Lung (tissue), 12 donors: ENCODE data around the gene NRK. TPM values are rescaled to one million over a fixed set of nuclear protein-coding genes. Genes with fewer than 3 reads are reported as not detected.

ENCODE experiments used
- ATAC-seq: fragments of 200-7000 bp; cut with Tn5 transposase; one replicate; pipeline ENCODE4 v1.9.1; 2020; ENCODE audit warnings: moderate number of reproducible peaks; ENCODE audit not compliant: insufficient read depth, low FRiP score
- DNase-seq, 3 donors: peaks; one replicate each; pipeline ENCODE4 v3.0.0-alpha.2; 2013 to 2017
- H3K27ac ChIP-seq, 2 donors: one replicate each; pipeline ENCODE4 v1.5.1; 2013; ENCODE audit warnings: mild to moderate bottlenecking in 2 of 2, moderate library complexity in 2 of 2, control low read depth in 1 of 2, inconsistent platforms in 1 of 2, low read depth in 1 of 2, low read length in 1 of 2
- H3K27me3 ChIP-seq, 3 donors: one replicate each; pipeline ENCODE4 v1.5.1; 2013; ENCODE audit warnings: low read length in 2 of 3; ENCODE audit not compliant: control insufficient read depth in 3 of 3, insufficient read depth in 3 of 3
- H3K36me3 ChIP-seq, 4 donors: one replicate each; pipeline ENCODE4 v1.5.1; 2013; ENCODE audit warnings: low read length in 4 of 4, mild to moderate bottlenecking in 1 of 4, moderate library complexity in 1 of 4; ENCODE audit not compliant: control insufficient read depth in 4 of 4, insufficient read depth in 4 of 4
- H3K4me1 ChIP-seq, 5 donors: one replicate each; pipeline ENCODE4 v1.5.1; 2013; ENCODE audit warnings: low read length in 5 of 5, mild to moderate bottlenecking in 2 of 5, moderate library complexity in 1 of 5; ENCODE audit not compliant: control insufficient read depth in 5 of 5, insufficient read depth in 5 of 5
- H3K4me3 ChIP-seq: one replicate; pipeline ENCODE4 v1.5.1; 2013; ENCODE audit warnings: mild to moderate bottlenecking, control low read depth, moderate library complexity
- H3K9ac ChIP-seq, 2 donors: one replicate each; pipeline ENCODE4 v1.5.1; 2013; ENCODE audit warnings: low read length in 2 of 2, control low read depth in 1 of 2; ENCODE audit not compliant: insufficient read depth in 1 of 2
- H3K9me3 ChIP-seq, 4 donors: one replicate each; pipeline ENCODE4 v1.5.1; 2013; ENCODE audit warnings: low read length in 3 of 4, mild to moderate bottlenecking in 1 of 4, moderate library complexity in 1 of 4; ENCODE audit not compliant: control insufficient read depth in 4 of 4, insufficient read depth in 3 of 4
- WGBS, 2 donors: extraction: QIAGEN DNeasy Blood & Tissue Kit; methylation state at CpG; one replicate each; pipeline ENCODE4 v1.1.7; 2013; 5-methylcytosine and 5-hydroxymethylcytosine counted together
- polyA plus RNA-seq, 2 donors: library from polyadenylated mRNA; stranded (reverse); fragments of 200-250 nt; gene quantifications; one replicate each; pipeline ENCODE4 v1.2.1, GENCODE V29; 2013
- total RNA-seq, 2 donors: library from RNA; depleted of rRNA in 1 of 2; stranded (reverse); fragments of >200 nt in 1 of 2; gene quantifications; one replicate each; pipeline ENCODE4 v1.2.1, GENCODE V29; 2014 to 2021
- TF ChIP-seq, protein P1 (sequence below): IDR thresholded peaks from 2 replicates; pipeline ENCODE4 v1.5.1; 2012; ENCODE audit warnings: mild to moderate bottlenecking; ENCODE audit errors: control extremely low read depth, extremely low read depth
- donor health status: control.
- donor health status: control.
- donor health status: Bipolar disorder and iron deficiency.
- donor health status: healthy.
- donor health status: DM: yes; HTN: yes; CAD: no.

NRK gene
- total and polyA plus RNA-seq, 4 donors, result 0.12 to 12.2 (median 0.23) TPM

GRCh38 chrX:105820247-105820646 lies 2.1 kb upstream of the NRK start:
- no peak overlapping the region for H3K9ac ChIP-seq
- no peak for ATAC-seq
- 35 to 38% methylated on average over 6 to 7 of the region's 7 CpGs for WGBS, 2 donors
- no peaks in the 10 kb centered on the region for H3K4me1 ChIP-seq
- H3K27ac ChIP-seq, result no peak overlapping the region
- no peaks in the 10 kb centered on the region for H3K36me3 ChIP-seq
- H3K4me3 ChIP-seq, result no peak overlapping the region
- DNase-seq, result no peak
- peaks cover 13 to 67% (median 35%) of the 10 kb centered on the region in 3 donors for H3K27me3 ChIP-seq
- H3K9me3 ChIP-seq, result peaks cover 0 to 10% (median 0%) of the 10 kb centered on the region in 4 donors
- TF ChIP-seq, protein P1, sequence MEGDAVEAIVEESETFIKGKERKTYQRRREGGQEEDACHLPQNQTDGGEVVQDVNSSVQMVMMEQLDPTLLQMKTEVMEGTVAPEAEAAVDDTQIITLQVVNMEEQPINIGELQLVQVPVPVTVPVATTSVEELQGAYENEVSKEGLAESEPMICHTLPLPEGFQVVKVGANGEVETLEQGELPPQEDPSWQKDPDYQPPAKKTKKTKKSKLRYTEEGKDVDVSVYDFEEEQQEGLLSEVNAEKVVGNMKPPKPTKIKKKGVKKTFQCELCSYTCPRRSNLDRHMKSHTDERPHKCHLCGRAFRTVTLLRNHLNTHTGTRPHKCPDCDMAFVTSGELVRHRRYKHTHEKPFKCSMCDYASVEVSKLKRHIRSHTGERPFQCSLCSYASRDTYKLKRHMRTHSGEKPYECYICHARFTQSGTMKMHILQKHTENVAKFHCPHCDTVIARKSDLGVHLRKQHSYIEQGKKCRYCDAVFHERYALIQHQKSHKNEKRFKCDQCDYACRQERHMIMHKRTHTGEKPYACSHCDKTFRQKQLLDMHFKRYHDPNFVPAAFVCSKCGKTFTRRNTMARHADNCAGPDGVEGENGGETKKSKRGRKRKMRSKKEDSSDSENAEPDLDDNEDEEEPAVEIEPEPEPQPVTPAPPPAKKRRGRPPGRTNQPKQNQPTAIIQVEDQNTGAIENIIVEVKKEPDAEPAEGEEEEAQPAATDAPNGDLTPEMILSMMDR, result no peak

DNA sequence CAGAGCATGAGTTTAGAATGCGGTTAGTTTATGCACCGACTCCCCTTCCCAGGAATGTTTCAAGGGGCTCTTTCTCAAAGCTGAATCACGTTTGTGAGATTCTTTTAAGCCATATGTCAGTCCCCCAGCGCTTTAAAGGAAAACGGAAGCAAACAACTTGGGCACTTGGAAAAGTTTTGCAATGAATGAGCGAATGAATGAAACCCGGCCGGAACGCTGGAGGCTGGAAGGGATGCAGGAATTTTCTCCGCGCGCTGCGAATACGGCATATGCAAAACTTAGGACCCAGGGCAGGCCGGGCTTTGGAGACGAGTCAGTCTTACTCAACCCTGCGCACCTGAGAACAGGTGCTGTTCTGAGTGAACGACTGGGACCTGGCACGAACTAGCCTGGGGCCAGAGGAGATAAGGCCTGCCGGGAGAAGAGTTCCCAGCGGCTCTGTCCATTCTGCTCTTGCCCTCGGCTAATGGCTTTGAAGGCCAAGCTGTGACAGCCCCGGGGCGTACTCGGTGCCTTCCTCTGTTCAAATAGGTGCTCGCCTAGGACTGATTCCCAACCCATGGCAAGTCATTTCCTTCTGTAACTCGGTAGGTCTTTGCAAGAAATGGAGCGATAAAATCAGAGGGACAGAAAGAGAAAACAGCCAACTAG lies 743 bp upstream of the NRK start:
- ATAC-seq (peak; percentile 36), DNase-seq (peak; percentile 47 to 60 (median 50))
- no peak overlapping the region for H3K9ac ChIP-seq
- no peak overlapping the region for H3K4me3 ChIP-seq
- TF ChIP-seq, protein P1, result no peak
- H3K9me3 ChIP-seq, result peaks cover 0 to 10% (median 0%) of the 10 kb centered on the region in 4 donors
- no peak overlapping the region for H3K27ac ChIP-seq
- H3K4me1 ChIP-seq, result no peaks in the 10 kb centered on the region
- H3K36me3 ChIP-seq, result no peaks in the 10 kb centered on the region
- 3 to 30% methylated on average over 28 of the region's 28 CpGs for WGBS, 2 donors
- peaks cover 12 to 61% (median 32%) of the 10 kb centered on the region in 3 donors for H3K27me3 ChIP-seq

- no peak overlapping the region for H3K4me3 ChIP-seq
- peaks cover 10 to 64% (median 35%) of the 10 kb centered on the region in 3 donors for H3K27me3 ChIP-seq
- WGBS, 2 donors, result 6 to 29% methylated on average over 10 to 17 of the region's 17 CpGs
- ATAC-seq (no peak), DNase-seq (peak in 1 of 3 donors; percentile 17)
- H3K9ac ChIP-seq, result no peak overlapping the region
- no peak overlapping the region for H3K27ac ChIP-seq
- H3K9me3 ChIP-seq, result peaks cover 0 to 10% (median 0%) of the 10 kb centered on the region in 4 donors
- no peaks in the 10 kb centered on the region for H3K4me1 ChIP-seq
- TF ChIP-seq, protein P1, result no peak
- H3K36me3 ChIP-seq, result no peaks in the 10 kb centered on the region
Observed at GRCh38 chrX:105823092-105823455, 735 bp downstream of the NRK start.
